Muscle of arm (tissue), 12 donors: ENCODE data around the gene ICA1. TPM values are rescaled to one million over a fixed set of nuclear protein-coding genes. Genes with fewer than 3 reads are reported as not detected.

Experiments used
- polyA plus RNA-seq, 12 donors: library from polyadenylated mRNA; unstranded; fragments of 120-200 nt; gene quantifications; one replicate each; pipeline ENCODE4 v1.2.1, GENCODE V29; 2013; ENCODE audit not compliant: insufficient read length in 12 of 12

Gene ICA1
- polyA plus RNA-seq, 12 donors: 3.0 to 40.9 (median 5.9) TPM; not detected in 1

Other genes with a start within 250 kb of the ICA1 start
- under 1 TPM in 3 of 12 donors, not detected in 9; 0.06 to 0.12 (median 0.12) TPM for gene NXPH1, start 171.4 kb upstream of the ICA1 start, polyA plus RNA-seq